IMR-90 (cell line): ENCODE measurements around the gene GATA5.

Experiments
- BHLHE40 ChIP-seq: fragments of 150-350 bp; IDR thresholded peaks from 2 replicates; pipeline ENCODE4 v1.6.1; 2016; ENCODE audit warnings: mild to moderate bottlenecking, low read depth, low read length
- CEBPB ChIP-seq: IDR thresholded peaks from 2 replicates; pipeline ENCODE4 v1.6.1; 2012; ENCODE audit warnings: low read depth, low read length, improper control_type of control experiment
- CHD1 ChIP-seq: IDR thresholded peaks from 2 replicates; pipeline ENCODE4 v1.6.1; 2012; ENCODE audit warnings: low read depth, low read length, improper control_type of control experiment
- FOS ChIP-seq: fragments of 150-350 bp; IDR thresholded peaks from 2 replicates; pipeline ENCODE4 v1.6.1; 2016; ENCODE audit warnings: low read depth, low read length
- MAFK ChIP-seq: IDR thresholded peaks from 2 replicates; pipeline ENCODE4 v1.6.1; 2012; ENCODE audit warnings: low read depth, low read length, improper control_type of control experiment
- POLR2A ChIP-seq: IDR thresholded peaks from 2 replicates; pipeline ENCODE4 v1.6.1; 2012; ENCODE audit warnings: mild to moderate bottlenecking, low read depth, low read length
- RAD21 ChIP-seq: IDR thresholded peaks from 2 replicates; pipeline ENCODE4 v1.6.1; 2012; ENCODE audit warnings: low read length, improper control_type of control experiment
- RFX5 ChIP-seq: IDR thresholded peaks from 2 replicates; pipeline ENCODE4 v1.8.0; 2012; ENCODE audit warnings: low read depth, mild to moderate bottlenecking, low read length, moderate library complexity
- SMC3 ChIP-seq: fragments of 150-350 bp; IDR thresholded peaks from 2 replicates; pipeline ENCODE4 v1.6.1; 2016; ENCODE audit warnings: low read depth, mild to moderate bottlenecking, antibody characterized with exemption, low read length, moderate library complexity
- TF ChIP-seq, protein P1 (sequence below): conservative IDR thresholded peaks from 2 replicates; pipeline ENCODE4 v1.5.1; 2012; ENCODE audit warnings: mild to moderate bottlenecking, low read depth, low read length, improper control_type of control experiment
- TF ChIP-seq, protein P2 (sequence below): fragments of 150-350 bp; IDR thresholded peaks from 2 replicates; pipeline ENCODE4 v1.6.1; 2017; ENCODE audit warnings: mild to moderate bottlenecking, antibody characterized with exemption, low read length, low read depth
- TF ChIP-seq, protein P3 (sequence below): fragments of 150-350 bp; IDR thresholded peaks from 2 replicates; pipeline ENCODE4 v1.6.1; 2016; ENCODE audit warnings: low read depth, mild to moderate bottlenecking, low read length, moderate library complexity, borderline replicate concordance

DNA sequence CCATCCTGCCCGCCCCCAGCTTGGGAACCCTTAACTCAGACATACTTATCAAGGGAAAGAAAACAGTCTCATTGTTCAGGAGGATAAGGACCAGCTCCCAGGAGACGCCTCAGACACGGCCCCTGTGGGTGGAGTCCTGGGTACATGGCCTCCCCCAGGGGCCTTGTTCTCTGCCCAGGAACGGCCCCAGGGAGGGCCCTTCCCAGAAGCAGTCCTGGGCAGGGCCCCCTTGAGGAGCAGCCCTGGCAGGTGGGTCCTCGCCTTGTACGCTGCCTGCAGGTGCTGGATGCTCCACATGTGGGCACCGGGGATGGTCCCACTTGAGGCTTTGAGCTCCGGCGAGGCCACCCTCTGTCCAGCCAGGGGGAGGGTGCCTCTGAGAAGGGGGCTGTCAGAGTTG lies 4.5 kb upstream of the GATA5 start:
- TF ChIP-seq POLR2A (no peak), RAD21 (no peak), CHD1 (no peak), CEBPB (no peak), MAFK (no peak), BHLHE40 (no peak), SMC3 (no peak), FOS (no peak), RFX5 (no peak)
- TF ChIP-seq, protein P1, sequence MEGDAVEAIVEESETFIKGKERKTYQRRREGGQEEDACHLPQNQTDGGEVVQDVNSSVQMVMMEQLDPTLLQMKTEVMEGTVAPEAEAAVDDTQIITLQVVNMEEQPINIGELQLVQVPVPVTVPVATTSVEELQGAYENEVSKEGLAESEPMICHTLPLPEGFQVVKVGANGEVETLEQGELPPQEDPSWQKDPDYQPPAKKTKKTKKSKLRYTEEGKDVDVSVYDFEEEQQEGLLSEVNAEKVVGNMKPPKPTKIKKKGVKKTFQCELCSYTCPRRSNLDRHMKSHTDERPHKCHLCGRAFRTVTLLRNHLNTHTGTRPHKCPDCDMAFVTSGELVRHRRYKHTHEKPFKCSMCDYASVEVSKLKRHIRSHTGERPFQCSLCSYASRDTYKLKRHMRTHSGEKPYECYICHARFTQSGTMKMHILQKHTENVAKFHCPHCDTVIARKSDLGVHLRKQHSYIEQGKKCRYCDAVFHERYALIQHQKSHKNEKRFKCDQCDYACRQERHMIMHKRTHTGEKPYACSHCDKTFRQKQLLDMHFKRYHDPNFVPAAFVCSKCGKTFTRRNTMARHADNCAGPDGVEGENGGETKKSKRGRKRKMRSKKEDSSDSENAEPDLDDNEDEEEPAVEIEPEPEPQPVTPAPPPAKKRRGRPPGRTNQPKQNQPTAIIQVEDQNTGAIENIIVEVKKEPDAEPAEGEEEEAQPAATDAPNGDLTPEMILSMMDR, result no peak
- TF ChIP-seq, protein P2, sequence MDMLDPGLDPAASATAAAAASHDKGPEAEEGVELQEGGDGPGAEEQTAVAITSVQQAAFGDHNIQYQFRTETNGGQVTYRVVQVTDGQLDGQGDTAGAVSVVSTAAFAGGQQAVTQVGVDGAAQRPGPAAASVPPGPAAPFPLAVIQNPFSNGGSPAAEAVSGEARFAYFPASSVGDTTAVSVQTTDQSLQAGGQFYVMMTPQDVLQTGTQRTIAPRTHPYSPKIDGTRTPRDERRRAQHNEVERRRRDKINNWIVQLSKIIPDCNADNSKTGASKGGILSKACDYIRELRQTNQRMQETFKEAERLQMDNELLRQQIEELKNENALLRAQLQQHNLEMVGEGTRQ, result no peak
- TF ChIP-seq, protein P3, sequence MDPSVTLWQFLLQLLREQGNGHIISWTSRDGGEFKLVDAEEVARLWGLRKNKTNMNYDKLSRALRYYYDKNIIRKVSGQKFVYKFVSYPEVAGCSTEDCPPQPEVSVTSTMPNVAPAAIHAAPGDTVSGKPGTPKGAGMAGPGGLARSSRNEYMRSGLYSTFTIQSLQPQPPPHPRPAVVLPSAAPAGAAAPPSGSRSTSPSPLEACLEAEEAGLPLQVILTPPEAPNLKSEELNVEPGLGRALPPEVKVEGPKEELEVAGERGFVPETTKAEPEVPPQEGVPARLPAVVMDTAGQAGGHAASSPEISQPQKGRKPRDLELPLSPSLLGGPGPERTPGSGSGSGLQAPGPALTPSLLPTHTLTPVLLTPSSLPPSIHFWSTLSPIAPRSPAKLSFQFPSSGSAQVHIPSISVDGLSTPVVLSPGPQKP, result no peak
